Non-pigmented ciliary epithelial cell (primary cell): Measurements from ENCODE around the gene GALNS.
"Not testable (repeated sequence)": the region's sequence is repeated elsewhere in the genome, so short reads cannot be mapped to it uniquely, and the experiment has no call there.

Experiments used
- DNase-seq: peaks from one replicate; pipeline ENCODE4 v3.0.0-alpha.2; 2010; ENCODE audit warnings: low read depth

The GALNS gene

GRCh38 chr16:88836791-88837190 is 20.0 kb downstream of the GALNS start:
- no peak for DNase-seq

GRCh38 chr16:88835818-88836217 is 20.9 kb downstream of the GALNS start:
- DNase-seq: no peak

- no peak for DNase-seq
Observed at GRCh38 chr16:88835383-88835782, 21.4 kb downstream of the GALNS start.

- DNase-seq: no peak
Observed at GRCh38 chr16:88834670-88835069, 22.1 kb downstream of the GALNS start.

GRCh38 chr16:88833086-88833485 is 23.7 kb downstream of the GALNS start:
- DNase-seq: no peak

- no peak for DNase-seq
Observed at GRCh38 chr16:88831838-88832237, 24.9 kb downstream of the GALNS start.

- no peak for DNase-seq
Observed at GRCh38 chr16:88830783-88831182, 26.0 kb downstream of the GALNS start.

GRCh38 chr16:88830258-88830657 is 26.5 kb downstream of the GALNS start:
- DNase-seq: no peak

GRCh38 chr16:88828711-88829110 is 28.0 kb downstream of the GALNS start:
- DNase-seq: no peak

- DNase-seq: no peak
Observed at GRCh38 chr16:88827727-88828126, 29.0 kb downstream of the GALNS start.

GRCh38 chr16:88826070-88826840 is 30.5 kb downstream of the GALNS start:
- no peak for DNase-seq

GRCh38 chr16:88825146-88825545 is 31.6 kb downstream of the GALNS start:
- no peak for DNase-seq

GRCh38 chr16:88824256-88825077 is 32.3 kb downstream of the GALNS start:
- no peak for DNase-seq

- DNase-seq: not testable (repeated sequence)
Observed at GRCh38 chr16:88823646-88824045, 33.1 kb downstream of the GALNS start.

GRCh38 chr16:88822281-88823040 is 34.3 kb downstream of the GALNS start:
- DNase-seq: no peak

GRCh38 chr16:88821168-88821850 is 35.4 kb downstream of the GALNS start:
- no peak for DNase-seq

GRCh38 chr16:88820385-88821025 is 36.2 kb downstream of the GALNS start:
- DNase-seq: no peak

GRCh38 chr16:88819126-88819525 is 37.6 kb downstream of the GALNS start:
- DNase-seq: no peak

GRCh38 chr16:88818575-88818874 is 38.2 kb downstream of the GALNS start:
- no peak for DNase-seq

- no peak for DNase-seq
Observed at GRCh38 chr16:88817785-88818574, 38.8 kb downstream of the GALNS start.
